CMK (cell line): ENCODE measurements around the gene SHROOM3.

Source experiments
- DNase-seq: peaks from one replicate; pipeline ENCODE4 v3.0.0-alpha.2; 2010; ENCODE audit warnings: low read depth

SHROOM3 gene

GRCh38 chr4:76822303-76822702 is 387.3 kb downstream of the SHROOM3 start:
- no peak for DNase-seq

- DNase-seq, result no peak
Observed at GRCh38 chr4:76823495-76823894, 388.5 kb downstream of the SHROOM3 start.

GRCh38 chr4:76830612-76830963 is 395.6 kb downstream of the SHROOM3 start:
- no peak for DNase-seq

DNA sequence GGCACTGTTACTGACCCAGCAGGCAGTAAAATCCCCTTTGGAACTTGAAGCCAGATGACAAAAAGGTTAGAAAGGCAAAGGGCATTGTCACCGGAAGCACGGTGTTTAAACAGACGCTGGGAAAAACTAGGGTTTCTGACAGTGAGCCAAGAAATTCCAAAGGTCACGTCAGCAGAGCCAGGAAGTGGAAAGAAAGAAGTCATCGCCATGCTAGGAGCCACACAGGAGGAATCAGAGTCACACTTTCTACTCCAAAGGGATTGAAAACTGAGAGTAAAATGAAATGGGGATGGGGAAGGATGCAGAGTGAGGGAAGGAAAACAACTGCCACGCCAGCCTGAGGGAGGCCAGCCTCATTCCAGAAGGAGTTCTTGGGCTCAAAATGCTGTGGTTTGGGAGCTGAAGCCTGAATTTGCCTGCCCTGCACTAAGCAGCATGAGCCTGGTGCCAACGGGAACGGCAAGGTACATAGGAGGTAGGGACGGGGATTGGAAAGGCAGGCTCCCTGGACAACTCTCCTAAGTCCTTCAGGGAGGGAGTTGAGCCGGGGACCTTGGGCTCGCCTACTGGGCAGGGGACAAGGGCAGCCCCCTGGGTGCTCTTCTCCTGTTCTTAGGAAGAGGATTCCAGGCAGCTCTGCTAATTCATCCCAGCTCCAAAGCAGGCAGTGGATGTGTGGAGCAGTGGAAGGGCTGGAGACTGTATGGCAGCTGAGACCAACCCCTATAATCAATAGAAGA is 396.1 kb downstream of the SHROOM3 start:
- DNase-seq, result no peak

- DNase-seq, result no peak
Observed at GRCh38 chr4:76831711-76832373, 396.8 kb downstream of the SHROOM3 start.
